H1 (cell line): ENCODE data around the gene SOX8. TPM values are rescaled to one million over a fixed set of nuclear protein-coding genes. Genes with fewer than 3 reads are reported as not detected.

Experiments used
- CEBPB ChIP-seq: IDR thresholded peaks from 2 replicates; pipeline ENCODE4 v1.6.1; 2012; ENCODE audit warnings: low read depth, low read length
- KDM4A ChIP-seq: IDR thresholded peaks from one replicate; pipeline ENCODE4 v1.7.1; 2012; ENCODE audit warnings: low read depth, mild to moderate bottlenecking, moderate library complexity, low read length, inconsistent platforms; ENCODE audit not compliant: severe bottlenecking
- POU5F1 ChIP-seq: IDR thresholded peaks from 2 replicates; pipeline ENCODE4 v1.6.1; 2011; ENCODE audit warnings: low read depth, mild to moderate bottlenecking, low read length, moderate library complexity
- RFX5 ChIP-seq: IDR thresholded peaks from 2 replicates; pipeline ENCODE4 v1.6.1; 2011; ENCODE audit warnings: low read depth, low read length, improper control_type of control experiment, borderline replicate concordance
- RXRA ChIP-seq: IDR thresholded peaks from 2 replicates; pipeline ENCODE4 v1.6.1; 2011; ENCODE audit warnings: low read depth, mild to moderate bottlenecking, low read length, moderate library complexity; ENCODE audit not compliant: insufficient read depth
- SUZ12 ChIP-seq: fragments of 200-600 bp; sonication (generic); IDR thresholded peaks from 2 replicates; pipeline ENCODE4 v1.6.1; 2012; ENCODE audit warnings: mild to moderate bottlenecking, inconsistent platforms, low read length, moderate library complexity, mixed read lengths
- TCF12 ChIP-seq: IDR thresholded peaks from 2 replicates; pipeline ENCODE4 v1.6.1; 2011; ENCODE audit warnings: low read depth, mild to moderate bottlenecking, low read length
- TEAD4 ChIP-seq: IDR thresholded peaks from 2 replicates; pipeline ENCODE4 v1.6.1; 2012; ENCODE audit warnings: low read depth, low read length, inconsistent platforms, mixed read lengths
- YY1 ChIP-seq: IDR thresholded peaks from 2 replicates; pipeline ENCODE4 v1.6.1; 2011; ENCODE audit warnings: low read depth, mild to moderate bottlenecking, low read length
- polyA plus RNA-seq, 7 experiments: library from polyadenylated mRNA; depleted of rRNA in 3 of 7; stranded (reverse) in 5 of 7; unstranded in 2 of 7; fragments of >200 nt in 5 of 7; fragments of 200-250 nt in 2 of 7; gene quantifications; 1 replicate in 5 of 7; 2 replicates in 1 of 7; 4 replicates in 1 of 7; pipeline versions ENCODE4 v1.2.1 to v1.2.3, GENCODE V29; 2011 to 2013; ENCODE audit warnings: missing spikeins in 2 of 7, mixed read lengths in 2 of 7
- total RNA-seq: library from RNA; stranded (reverse); fragmentation: NEBNext Ultra II Directional; extraction: Animal tissue kit (Norgen Biotek cat#: 25700); gene quantifications from 2 replicates; pipeline ENCODE4 v1.2.1, GENCODE V29; 2021
- TF ChIP-seq, protein P1 (sequence below): fragments of 300-600 bp; sonication (generic); IDR thresholded peaks from 2 replicates; pipeline ENCODE4 v1.7.1; 2012; ENCODE audit warnings: low read length, moderate library complexity, mild to moderate bottlenecking, inconsistent platforms; ENCODE audit not compliant: insufficient replicate concordance
- TF ChIP-seq, protein P2 (sequence below): IDR thresholded peaks from 2 replicates; pipeline ENCODE4 v1.6.1; 2011; ENCODE audit warnings: low read length, improper control_type of control experiment

Gene SOX8
- total and polyA plus RNA-seq, 2 of the 8 experiments (the other 6 are each of a cell fraction or from before 2014, with no cell fraction given), result 2.2 to 5.7 TPM

DNA sequence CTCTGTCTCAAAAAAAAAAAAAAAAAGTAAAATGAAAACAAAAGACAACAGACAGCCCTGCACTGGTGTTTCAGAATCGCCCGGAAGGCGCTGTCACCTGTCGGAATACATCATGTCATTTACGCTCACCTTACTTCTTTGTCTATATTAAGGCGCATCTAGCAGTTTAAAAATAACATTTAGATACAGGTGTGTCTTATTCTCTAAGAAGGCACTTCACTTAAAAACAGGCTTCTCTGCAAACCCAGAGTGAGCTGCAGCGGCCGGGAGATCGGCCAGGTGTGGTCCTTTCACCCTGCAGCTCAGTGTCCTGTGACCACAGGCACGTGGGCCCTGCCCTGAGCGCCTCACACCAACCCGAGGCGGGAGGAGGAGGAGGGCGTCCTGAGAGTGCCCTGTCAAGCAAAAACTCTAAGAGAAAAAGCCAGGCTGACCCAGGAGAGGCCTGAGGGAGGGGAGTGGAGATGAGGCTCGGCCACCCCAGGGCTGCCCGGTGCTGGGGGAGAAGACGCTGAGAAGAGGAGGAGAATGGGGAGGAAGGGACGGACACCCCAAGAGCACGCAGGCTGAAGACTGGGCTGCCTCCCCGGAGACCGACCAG is 7.5 kb upstream of the SOX8 start (continued):
- TF ChIP-seq, protein P1, sequence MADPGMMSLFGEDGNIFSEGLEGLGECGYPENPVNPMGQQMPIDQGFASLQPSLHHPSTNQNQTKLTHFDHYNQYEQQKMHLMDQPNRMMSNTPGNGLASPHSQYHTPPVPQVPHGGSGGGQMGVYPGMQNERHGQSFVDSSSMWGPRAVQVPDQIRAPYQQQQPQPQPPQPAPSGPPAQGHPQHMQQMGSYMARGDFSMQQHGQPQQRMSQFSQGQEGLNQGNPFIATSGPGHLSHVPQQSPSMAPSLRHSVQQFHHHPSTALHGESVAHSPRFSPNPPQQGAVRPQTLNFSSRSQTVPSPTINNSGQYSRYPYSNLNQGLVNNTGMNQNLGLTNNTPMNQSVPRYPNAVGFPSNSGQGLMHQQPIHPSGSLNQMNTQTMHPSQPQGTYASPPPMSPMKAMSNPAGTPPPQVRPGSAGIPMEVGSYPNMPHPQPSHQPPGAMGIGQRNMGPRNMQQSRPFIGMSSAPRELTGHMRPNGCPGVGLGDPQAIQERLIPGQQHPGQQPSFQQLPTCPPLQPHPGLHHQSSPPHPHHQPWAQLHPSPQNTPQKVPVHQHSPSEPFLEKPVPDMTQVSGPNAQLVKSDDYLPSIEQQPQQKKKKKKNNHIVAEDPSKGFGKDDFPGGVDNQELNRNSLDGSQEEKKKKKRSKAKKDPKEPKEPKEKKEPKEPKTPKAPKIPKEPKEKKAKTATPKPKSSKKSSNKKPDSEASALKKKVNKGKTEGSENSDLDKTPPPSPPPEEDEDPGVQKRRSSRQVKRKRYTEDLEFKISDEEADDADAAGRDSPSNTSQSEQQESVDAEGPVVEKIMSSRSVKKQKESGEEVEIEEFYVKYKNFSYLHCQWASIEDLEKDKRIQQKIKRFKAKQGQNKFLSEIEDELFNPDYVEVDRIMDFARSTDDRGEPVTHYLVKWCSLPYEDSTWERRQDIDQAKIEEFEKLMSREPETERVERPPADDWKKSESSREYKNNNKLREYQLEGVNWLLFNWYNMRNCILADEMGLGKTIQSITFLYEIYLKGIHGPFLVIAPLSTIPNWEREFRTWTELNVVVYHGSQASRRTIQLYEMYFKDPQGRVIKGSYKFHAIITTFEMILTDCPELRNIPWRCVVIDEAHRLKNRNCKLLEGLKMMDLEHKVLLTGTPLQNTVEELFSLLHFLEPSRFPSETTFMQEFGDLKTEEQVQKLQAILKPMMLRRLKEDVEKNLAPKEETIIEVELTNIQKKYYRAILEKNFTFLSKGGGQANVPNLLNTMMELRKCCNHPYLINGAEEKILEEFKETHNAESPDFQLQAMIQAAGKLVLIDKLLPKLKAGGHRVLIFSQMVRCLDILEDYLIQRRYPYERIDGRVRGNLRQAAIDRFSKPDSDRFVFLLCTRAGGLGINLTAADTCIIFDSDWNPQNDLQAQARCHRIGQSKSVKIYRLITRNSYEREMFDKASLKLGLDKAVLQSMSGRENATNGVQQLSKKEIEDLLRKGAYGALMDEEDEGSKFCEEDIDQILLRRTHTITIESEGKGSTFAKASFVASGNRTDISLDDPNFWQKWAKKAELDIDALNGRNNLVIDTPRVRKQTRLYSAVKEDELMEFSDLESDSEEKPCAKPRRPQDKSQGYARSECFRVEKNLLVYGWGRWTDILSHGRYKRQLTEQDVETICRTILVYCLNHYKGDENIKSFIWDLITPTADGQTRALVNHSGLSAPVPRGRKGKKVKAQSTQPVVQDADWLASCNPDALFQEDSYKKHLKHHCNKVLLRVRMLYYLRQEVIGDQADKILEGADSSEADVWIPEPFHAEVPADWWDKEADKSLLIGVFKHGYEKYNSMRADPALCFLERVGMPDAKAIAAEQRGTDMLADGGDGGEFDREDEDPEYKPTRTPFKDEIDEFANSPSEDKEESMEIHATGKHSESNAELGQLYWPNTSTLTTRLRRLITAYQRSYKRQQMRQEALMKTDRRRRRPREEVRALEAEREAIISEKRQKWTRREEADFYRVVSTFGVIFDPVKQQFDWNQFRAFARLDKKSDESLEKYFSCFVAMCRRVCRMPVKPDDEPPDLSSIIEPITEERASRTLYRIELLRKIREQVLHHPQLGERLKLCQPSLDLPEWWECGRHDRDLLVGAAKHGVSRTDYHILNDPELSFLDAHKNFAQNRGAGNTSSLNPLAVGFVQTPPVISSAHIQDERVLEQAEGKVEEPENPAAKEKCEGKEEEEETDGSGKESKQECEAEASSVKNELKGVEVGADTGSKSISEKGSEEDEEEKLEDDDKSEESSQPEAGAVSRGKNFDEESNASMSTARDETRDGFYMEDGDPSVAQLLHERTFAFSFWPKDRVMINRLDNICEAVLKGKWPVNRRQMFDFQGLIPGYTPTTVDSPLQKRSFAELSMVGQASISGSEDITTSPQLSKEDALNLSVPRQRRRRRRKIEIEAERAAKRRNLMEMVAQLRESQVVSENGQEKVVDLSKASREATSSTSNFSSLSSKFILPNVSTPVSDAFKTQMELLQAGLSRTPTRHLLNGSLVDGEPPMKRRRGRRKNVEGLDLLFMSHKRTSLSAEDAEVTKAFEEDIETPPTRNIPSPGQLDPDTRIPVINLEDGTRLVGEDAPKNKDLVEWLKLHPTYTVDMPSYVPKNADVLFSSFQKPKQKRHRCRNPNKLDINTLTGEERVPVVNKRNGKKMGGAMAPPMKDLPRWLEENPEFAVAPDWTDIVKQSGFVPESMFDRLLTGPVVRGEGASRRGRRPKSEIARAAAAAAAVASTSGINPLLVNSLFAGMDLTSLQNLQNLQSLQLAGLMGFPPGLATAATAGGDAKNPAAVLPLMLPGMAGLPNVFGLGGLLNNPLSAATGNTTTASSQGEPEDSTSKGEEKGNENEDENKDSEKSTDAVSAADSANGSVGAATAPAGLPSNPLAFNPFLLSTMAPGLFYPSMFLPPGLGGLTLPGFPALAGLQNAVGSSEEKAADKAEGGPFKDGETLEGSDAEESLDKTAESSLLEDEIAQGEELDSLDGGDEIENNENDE, result no peak
- TF ChIP-seq SUZ12 (no peak), POU5F1 (no peak), RXRA (no peak), TCF12 (no peak), YY1 (no peak), RFX5 (no peak), CEBPB (no peak), TEAD4 (no peak), KDM4A (no peak)
- TF ChIP-seq, protein P2, sequence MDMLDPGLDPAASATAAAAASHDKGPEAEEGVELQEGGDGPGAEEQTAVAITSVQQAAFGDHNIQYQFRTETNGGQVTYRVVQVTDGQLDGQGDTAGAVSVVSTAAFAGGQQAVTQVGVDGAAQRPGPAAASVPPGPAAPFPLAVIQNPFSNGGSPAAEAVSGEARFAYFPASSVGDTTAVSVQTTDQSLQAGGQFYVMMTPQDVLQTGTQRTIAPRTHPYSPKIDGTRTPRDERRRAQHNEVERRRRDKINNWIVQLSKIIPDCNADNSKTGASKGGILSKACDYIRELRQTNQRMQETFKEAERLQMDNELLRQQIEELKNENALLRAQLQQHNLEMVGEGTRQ, result no peak
